DMS114 treated with DMSO at 0.1 percent for 48 hours (cell line): ENCODE data around the gene GALNT2.

ENCODE experiments used
- DNase-seq: peaks from one replicate; lab custom pipeline; 2025; ENCODE audit not compliant: unreplicated experiment; lab: John Stamatoyannopoulos, UW

The GALNT2 gene

DNA sequence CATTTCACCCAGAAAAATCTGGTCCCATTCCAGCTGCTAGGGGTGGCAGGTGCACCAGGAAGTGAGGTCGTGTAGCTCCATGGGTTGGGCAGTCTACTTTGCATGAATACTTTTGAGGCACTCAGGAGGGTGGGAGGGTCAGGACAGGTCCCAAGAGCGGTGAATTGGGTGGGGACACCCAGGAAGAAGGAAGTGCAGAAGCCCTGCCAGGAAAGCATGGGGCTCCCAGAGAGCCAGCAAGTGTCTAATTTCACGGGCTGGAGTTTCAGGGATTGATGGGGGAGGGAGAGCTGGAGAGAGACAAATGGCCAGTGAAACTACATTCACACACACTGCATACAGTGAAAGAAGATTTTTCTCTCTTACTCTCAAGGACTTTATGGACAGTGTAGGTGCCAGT, 137.8 kb downstream of the GALNT2 start:
- DNase-seq: no peak

DNA sequence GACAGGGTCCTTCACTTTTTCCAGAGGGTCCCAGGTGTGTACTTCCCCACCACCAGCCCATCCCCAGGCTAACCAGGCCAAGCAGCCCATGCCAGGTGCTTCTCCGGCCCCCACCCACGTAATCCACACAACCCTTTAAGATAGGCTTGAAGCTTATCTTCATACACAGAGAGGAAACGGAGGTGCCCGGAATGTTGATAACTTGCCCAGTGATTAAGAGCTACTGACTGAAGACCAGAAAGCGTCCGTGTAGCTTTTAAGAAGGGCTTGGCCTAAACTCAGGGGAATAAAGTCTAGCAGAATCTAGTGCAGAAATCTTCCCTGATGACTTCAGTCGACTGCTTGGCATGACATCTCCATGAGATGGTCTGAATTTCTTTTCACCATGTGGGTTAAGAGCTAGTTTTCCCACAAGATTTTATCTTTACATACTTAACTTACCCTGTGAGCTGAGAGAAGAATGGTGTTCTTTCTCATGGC, 138.7 kb downstream of the GALNT2 start:
- no peak for DNase-seq

DNA sequence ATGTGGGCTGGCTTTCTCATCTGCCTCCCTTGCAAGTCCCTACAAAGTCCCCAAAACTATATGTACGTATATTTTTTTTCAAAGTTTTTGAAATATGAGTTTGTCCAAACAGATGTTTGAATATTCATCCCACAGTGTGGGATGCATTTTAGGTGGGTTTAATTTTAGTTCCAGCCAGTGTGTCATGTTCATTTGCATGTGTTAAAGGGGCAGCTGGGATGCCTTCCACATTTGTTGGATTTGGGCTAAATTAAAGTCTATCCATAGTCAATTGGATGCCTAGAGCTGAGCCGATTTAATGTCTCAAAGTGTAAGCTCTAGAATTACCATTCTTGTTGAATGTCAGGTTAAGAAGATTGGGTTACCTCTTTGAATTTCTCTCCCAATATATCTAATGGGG, 139.2 kb downstream of the GALNT2 start:
- no peak for DNase-seq

DNA sequence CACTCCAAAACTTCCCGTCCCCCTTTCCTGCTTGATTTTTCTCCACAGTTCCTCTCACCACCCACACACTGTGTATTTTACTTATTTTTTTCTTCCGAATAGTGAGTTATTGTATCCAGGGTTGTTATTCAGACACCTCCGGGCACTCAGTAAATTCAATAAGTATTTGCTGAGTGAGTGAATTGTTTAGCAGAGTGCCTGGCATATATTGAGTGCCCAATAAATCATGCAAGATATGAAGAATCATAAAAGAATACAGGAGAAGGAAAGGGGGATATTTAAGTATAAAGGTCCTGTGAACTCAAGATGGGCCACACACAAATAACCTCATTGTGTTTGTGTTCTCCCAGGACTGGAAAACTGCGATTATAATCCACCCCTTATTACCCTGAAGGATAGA, 139.9 kb downstream of the GALNT2 start:
- DNase-seq: no peak

DNA sequence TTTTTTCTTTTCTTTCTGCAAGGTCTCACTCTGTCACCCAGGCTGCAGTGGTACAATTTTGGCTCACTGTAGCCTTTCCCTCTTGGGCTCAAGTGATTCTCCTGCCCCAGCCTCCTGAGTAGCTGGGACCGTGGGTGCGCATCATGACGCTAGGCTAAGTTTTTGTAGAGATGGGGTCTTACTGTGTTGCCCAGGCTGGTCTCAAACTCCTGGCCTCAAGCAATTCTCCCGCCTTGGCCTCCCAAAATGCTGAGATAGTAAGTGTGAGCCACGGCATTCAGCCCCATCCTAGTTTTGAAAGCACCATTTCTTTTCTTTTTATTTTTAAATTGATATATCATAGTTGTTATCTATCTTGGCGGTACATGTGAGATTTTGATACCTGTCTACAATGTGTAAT, 140.6 kb downstream of the GALNT2 start:
- no peak for DNase-seq

DNA sequence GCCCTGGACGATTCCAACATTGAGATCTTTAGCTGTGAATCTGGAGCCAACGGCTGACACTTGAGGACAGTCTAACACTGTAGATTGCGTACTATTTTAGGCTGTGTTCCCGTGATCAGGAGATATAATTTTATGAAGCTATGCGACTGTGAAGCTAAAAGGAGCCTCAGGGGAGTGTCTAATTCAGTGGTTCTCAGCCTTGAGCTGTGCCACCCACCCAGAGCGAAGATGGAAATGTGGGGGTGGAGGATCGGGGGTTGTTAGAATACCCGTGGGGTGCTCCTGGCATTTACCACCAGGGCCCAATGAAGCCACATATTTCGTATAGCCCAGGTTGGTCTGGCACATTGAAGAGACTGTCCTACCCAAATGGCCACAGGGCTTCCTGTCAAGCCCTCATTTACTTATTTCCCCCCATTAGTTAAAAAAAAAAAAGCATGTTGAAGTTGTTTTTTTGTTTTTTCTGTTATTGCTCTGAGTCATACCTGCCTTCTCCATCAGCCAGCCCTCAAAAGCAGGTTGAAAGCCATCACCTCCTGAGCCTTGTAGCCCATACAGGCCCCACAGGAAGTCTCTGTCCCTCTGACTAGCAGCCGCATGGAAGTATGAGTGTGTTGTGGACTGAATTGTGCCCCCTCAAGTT, 141.7 kb downstream of the GALNT2 start:
- no peak for DNase-seq

DNA sequence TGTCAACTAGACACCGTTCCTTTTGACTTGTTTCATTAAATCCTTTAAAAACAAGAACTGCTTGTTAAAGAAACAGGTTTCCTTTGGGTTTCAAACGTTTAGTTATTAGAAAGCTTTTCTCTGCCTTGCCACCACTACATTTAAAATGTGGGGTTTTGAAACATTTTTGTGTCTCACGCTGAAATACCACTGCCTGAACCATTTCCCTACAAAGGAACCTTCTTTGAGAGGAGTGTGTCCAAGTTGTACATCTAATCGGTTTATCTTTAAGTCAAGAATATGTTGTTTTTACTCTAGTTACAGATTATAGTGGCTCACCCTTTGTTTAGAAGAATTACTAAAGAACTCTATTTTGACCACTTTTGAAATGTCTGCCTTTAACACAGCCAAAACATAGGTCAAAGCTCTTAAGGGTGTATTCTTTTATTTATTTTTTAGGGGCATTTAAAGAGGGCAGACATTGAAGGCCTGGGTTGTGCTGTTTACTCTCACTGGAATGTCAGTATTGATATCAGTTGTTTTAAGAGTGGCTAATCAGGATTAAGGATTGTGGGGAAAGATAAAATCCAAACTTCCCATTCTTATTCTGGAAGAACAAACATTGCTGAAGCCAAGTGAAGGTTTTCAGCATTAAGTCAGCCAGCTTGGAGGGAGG, 143.4 kb downstream of the GALNT2 start:
- DNase-seq: no peak

DNA sequence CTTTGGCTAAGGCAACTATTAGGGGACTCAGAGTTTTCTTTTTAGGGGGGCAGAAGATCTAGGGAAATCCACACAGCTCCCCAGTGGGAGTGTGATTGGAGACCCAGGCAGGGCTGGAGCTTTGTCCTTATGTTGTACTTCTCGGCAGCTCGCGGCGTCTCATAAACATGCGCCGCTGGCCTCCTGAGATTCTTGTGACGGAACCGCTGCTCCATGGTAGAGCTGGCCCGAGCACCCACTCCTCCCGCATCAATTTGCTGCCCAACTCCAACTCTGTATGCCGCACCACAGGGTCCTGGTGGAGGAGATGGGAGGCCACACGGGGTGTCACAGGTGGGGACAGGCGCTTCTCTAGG, 143.9 kb downstream of the GALNT2 start:
- no peak for DNase-seq

DNA sequence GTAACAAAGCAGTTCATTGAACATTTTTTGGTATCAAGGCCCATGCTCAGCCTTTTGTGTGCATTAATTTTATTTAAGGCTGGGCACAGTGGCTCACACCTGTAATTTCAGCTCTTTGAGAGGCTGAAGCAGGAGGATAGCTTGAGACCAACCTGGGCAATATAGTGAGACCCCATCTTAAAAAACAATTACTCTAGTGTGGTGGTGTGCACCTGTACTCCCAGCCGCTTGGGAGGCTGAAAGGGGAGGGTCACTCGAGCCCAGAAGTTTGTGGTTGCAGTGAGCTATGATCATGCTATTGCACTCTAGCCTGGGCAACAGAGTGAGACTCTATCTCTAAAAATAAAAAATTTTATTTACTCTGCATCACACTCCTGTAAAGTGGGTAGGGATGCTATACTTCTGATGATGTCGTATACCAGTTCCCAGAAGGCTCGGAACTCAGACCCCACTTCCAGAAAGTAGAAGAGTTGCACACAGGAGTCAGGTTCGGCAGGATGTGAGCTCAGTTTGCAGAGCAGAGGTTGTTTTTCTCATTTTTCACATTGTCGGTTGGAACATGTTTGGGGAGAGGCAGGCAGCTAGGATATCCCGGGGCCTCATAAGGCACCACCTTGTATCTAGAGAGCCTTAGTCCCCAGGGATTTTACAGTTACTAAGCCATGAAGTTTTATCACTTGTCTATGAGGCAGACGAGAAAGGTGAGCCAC, 144.6 kb downstream of the GALNT2 start:
- DNase-seq: no peak

DNA sequence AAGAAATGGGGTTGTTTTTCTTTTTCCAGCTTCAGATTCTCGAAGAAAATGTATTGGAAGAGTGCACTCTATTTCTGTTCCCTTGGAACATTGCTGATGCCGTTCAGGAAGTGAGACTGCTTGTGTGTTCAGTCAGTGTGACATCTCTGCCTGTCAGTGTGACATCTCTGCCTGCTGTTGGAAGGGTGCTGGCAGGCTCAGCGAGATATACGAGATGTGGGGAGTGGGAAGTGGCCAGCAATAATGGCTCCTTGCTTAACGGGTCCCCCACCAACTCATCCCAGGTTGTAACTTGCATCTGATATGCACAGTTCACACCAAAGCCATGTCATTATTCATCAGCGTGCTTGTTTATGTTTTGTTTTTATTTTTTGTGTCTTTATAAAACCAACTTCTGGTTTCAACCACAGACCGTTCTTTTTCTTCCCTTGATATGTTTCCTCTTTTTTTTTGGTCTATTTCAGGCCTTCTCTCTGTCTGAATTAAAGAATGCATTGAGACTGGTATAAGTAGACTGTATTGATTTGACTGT, 145.4 kb downstream of the GALNT2 start:
- no peak for DNase-seq

DNA sequence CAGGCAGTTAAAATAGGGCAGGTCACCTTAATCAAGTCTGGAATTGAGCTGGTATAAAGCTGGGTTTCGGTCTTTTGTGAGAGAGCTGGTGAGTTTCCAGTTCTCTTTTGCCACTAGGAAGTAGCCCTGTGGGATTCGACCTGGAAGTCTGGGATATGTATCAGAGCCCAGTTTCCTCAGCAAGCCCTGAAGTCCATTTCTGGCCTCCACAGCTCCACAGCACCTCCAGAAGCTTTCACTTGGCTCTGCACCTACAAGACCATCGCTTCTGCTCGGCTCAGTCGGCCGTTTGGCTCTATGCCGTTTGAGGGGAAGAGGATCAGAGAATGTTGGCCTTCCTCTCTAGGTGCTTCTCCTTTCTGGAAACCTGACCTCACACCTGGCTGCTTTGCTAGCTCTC, 148.0 kb downstream of the GALNT2 start:
- no peak for DNase-seq

DNA sequence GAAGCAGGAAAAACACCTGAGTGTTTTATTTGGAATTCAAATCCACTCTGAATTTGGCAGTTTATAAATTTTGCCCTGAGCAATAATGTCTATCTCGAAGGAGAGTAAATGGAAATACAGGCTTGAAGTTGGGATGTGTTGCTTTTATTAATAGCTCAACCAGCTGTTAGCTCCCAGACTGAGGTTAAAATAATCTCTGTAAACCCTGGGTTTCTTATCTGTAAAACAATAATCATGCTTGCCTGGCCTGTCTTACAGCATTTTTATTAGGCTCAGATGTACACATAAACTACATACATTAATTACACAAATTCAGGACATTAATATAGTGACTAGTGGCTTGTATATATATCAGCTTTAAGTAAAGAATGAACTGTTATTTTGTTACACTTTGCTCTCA, 148.5 kb downstream of the GALNT2 start:
- no peak for DNase-seq

DNA sequence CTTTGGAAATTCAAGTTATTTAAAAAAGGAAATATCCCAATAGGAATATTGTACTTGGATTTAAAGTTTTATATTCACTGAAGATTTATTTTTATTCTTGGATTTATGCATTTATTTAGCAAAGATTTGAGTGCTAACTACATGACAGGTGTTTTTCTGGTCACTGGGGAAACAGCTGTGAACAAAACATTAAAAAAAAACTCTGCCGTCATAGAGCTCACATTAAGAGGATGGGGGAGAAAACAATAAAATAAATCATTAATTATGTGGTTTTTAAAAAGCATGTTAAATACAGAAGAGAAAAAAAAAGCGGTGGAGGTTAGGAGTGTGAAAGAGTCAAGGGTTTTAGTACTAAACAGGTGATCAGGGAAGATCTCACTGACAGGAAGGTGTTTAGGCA, 149.9 kb downstream of the GALNT2 start:
- DNase-seq: no peak

DNA sequence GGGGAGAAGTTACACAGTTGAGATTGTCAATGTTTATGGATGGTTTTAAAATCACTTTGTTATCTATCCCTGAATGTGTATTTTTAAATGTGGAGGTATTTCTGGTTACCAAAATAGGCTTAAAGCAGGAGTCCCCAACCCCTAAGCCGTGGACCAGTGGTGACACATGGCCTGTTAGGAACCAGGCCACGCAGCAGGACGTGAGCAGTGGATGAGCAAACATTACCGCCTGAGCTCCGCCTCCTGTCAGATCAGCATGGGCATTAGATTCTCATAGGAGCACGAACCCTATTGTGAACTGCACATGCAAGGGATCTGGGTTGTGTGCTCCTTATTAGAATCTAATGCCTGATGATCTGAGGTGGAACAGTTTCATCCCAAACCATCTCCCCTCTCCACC, 151.6 kb downstream of the GALNT2 start:
- no peak for DNase-seq

DNA sequence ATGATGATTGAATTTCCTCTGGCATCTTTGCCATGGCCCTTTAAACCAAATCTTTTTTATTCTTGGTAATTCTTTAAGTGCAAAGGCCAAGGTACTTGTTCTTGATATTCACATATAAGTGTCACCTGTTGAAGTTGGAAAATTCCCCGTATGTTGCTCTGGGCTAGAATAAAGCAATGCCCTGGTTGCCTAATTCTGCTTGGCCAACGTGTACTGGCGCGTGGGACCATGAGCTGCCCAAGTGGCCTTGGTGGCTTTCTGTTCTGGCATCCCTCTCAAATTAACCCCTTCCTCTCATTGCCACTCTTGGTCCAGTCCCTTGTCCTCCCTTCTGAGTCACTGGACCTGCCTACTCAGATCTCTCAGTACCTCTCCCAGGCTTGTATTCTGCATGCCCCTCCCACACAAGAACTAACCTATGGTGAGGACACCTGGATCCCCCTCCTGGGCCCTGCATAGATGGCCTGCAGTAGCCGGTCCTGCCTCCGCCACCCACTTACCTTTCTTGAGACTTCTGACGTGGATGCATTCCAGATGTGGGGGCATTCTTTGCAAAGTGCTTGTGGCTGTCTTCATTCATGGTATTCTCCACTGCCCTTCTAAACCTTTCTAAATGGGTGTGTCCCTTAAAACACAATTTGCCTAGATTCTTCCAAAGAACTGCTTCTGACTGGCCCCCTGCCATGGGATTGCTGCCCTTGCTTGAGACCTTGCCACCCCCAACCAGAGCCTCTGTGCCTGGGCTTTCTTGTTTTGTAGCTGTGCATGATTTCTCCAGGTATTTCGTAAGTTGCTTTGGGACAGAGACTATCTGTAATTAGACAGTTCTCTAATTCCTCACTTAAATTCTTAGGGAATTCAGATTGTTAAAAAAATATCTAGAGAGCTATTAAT, 152.4 kb downstream of the GALNT2 start:
- no peak for DNase-seq

DNA sequence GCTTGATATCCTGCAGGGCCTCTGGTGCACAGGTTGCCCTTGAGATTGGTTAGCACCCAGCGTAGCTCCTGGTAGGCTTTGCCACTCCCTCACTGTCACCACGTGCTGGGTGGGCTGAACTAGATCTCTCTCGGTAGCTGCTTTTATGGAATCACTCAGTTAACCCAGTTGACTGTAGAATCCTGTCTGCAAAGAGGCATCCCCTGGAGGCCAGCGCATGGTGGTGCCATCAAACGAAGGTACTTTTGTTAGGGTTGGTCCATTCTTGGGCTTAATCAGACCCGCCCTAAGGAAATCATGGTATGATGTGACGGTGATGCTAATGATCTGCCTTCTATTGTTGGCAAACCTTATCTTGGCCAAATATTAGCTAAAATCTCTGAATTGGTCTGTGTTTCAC, 153.4 kb downstream of the GALNT2 start:
- no peak for DNase-seq

DNA sequence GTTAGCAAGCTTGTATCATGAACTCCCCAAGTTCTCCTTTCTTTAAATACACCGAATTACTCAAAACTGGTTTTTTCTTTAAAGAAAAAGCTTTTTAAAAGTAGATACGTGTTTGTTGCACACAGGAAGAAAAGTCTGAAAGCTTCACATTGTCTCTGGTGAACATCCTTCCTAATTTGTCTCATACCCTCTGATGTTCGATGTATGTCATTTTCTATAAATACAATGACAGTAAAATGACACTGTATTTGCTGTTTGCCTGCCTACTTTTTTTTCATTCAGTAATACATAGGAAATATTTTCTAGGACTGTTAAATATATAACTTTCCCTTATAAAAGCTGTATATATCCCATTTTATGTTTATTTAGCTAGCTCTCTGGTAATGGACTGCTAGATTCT, 153.9 kb downstream of the GALNT2 start:
- DNase-seq: no peak

DNA sequence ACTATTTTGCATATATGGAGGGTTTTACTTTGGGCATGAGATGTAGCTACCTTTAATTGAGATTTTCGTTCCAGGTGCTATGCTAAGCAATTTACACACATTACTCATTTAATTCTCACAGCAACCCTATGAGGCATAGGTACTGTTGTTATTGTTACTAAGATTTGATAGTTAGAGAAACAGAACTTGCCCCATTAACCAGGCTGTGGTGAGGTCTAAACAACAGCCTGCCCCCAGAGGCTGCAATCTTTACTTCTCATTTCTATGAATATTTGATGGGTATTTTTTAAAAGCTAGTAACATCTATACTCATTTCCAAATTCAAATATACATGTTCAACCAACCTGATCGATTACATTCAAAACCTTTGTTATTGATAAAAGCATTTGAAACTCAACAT, 155.6 kb downstream of the GALNT2 start:
- no peak for DNase-seq

DNA sequence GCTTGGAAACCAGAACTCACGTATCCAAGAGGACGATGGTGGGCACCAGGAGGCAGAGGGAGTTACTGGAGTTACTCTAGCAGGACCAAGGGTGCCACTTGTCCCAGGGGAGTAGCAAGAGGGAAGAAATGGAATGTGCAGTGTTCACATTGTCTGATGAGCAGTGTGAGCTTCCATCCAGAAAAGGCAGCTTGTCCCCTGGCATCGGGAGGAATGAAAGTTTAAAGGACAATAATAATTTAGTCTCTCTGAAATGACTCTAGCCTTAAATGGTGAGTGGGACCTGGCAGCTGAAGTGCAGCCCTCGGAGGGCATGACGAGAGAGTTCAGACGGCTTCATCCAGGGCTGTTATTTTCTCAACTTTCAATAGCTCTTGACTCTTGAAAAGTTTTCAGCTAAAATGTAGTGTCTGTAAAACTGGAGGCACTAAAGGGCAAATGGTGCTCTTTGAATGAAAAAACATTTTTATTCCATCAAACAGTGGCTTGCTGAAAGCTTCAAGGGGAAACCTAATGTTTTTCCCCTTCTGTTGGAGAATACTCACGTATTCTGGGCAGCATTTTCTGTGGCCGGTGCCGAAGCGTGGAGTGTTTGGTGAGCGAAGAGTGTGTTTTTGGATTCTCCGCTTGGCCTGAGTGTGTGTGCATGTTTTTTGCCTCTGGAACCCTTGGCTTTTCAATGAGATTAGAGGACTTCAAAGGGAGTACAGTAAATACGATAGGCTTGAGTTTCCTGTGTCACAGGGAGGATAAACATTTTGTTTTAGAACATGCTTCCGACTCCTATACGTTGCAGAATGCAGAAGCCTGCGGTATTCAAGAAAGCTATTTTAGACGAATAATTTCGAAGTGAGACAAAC, 157.3 kb downstream of the GALNT2 start:
- DNase-seq: no peak
